Osteocyte (in vitro differentiated cells): ENCODE results near the gene NEUROG1. TPM values are rescaled to one million over a fixed set of nuclear protein-coding genes. Genes with fewer than 3 reads are reported as not detected.

Experiments
- DNase-seq: peaks from one replicate; pipeline ENCODE4 v3.0.0; 2021; ENCODE audit warnings: mixed read lengths; ENCODE audit not compliant: unreplicated experiment; ENCODE audit errors: extremely low spot score
- H3K27ac Mint-ChIP-seq: one replicate; pipeline ENCODE4 v1.8.0; 2021; ENCODE audit warnings: mild to moderate bottlenecking, mixed read lengths; ENCODE audit not compliant: unreplicated experiment
- H3K27me3 Mint-ChIP-seq: one replicate; pipeline ENCODE4 v1.8.0; 2021; ENCODE audit warnings: mixed read lengths; ENCODE audit not compliant: unreplicated experiment
- H3K36me3 Mint-ChIP-seq: one replicate; pipeline ENCODE4 v1.8.0; 2021; ENCODE audit warnings: mixed read lengths; ENCODE audit not compliant: unreplicated experiment
- H3K4me1 Mint-ChIP-seq: one replicate; pipeline ENCODE4 v1.8.0; 2021; ENCODE audit warnings: mixed read lengths; ENCODE audit not compliant: unreplicated experiment
- H3K4me3 Mint-ChIP-seq: one replicate; pipeline ENCODE4 v1.8.0; 2021; ENCODE audit warnings: mild to moderate bottlenecking, moderate library complexity, mixed read lengths; ENCODE audit not compliant: unreplicated experiment
- H3K9me3 Mint-ChIP-seq: one replicate; pipeline ENCODE4 v1.8.0; 2021; ENCODE audit warnings: mixed read lengths; ENCODE audit not compliant: unreplicated experiment
- CTCF ChIP-seq: fragments of 200-600 bp; sonication (generic); IDR thresholded peaks from 2 replicates; pipeline ENCODE4 v1.5.0; 2021; ENCODE audit warnings: antibody characterized with exemption, mild to moderate bottlenecking, moderate library complexity
- total RNA-seq: library from RNA; stranded (reverse); gene quantifications from 2 replicates; pipeline ENCODE4 v1.2.1, GENCODE V29; 2021

NEUROG1 gene
- total RNA-seq, 1 donor from 2014 or later: not detected

DNA sequence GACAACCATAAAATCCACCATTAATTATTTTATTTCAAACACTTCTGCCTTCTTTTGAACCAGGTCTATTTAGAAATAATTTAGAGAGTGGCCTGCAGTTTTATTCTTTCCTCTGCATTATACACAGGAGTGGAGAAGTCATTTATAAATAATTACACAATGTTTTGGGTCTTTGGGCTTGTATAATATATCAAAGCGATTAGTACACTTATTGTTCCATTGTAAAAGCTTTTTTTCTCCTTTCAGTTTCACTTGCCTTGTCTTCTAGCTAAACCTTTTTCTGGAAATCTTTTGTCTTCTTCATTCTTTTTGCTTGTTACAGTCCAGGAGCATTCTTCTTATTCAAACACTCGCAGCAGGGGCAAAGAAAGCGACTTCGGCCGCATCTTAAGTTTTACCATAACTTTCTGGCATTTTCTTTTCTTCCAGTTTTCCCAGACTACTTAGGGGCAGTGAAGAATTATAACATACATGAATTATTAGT is 7.3 kb upstream of the NEUROG1 start:
- Mint-ChIP-seq H3K36me3 (no peaks in the 10 kb centered on the region), H3K4me1 (peaks cover 20% of the 10 kb centered on the region), H3K27me3 (peaks cover 95% of the 10 kb centered on the region), H3K9me3 (peaks cover under 1% of the 10 kb centered on the region), H3K4me3 (peak overlapping the region; percentile 52), H3K27ac (no peak overlapping the region)
- DNase-seq: no peak
- no peak for TF ChIP-seq CTCF

- Mint-ChIP-seq H3K9me3 (peaks cover 4% of the 10 kb centered on the region), H3K27ac (no peak overlapping the region), H3K4me3 (no peak overlapping the region), H3K4me1 (peaks cover 20% of the 10 kb centered on the region), H3K36me3 (no peaks in the 10 kb centered on the region), H3K27me3 (peaks cover 95% of the 10 kb centered on the region)
- DNase-seq: no peak
- TF ChIP-seq CTCF: no peak
These were observed 6.2 kb upstream of the NEUROG1 start for GRCh38 chr5:135541807-135542502.

DNA sequence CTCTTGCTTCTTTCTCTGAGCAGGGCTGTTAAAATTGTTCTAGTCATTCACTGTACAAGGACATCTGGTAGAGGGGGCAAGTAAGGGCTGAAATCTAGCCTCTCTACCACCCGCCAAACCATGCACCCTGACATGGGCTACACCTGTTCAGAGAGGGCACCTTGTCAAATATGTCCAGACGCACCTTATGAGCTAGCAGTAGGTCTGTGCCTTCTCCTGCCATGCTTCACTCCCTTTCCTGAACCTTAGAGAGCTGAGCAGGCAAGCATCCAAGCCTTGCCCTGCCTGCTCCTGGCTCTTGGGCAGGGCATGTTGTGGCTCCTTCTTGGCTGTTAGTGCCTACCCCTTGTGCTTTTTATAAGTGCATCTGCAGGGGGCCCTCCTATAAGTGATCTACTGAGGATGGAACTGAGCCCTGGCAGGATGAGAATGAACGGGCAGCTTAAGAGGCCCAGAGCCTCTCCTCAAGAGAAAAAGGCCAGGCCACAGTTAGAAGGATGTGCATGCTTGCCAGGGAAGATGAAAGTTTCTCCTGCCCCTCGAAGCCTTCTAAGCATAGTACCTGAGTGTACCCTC is 3.8 kb upstream of the NEUROG1 start:
- Mint-ChIP-seq H3K27me3 (peaks cover 90% of the 10 kb centered on the region), H3K4me3 (no peak overlapping the region), H3K4me1 (peaks cover 21% of the 10 kb centered on the region)

DNA sequence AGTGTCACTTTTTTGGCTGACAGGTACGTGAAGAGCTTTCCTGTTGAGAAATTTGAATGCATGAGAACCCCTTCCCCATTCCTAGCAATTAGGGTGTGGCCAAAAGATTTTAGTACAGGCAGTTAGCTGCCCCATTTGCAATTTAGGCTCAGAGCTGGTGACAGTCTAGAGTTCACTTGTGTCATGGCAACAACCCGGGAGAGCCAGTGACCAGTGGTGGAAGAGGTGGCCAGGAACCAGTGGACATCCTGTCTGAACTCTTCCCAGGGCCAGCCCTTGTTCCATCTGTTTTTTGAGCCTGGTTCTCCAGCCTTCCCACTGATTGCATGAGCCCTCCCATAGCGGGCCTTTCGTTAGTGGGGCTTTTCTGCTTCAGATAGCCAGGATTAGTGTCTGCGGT is 2.5 kb upstream of the NEUROG1 start:
- Mint-ChIP-seq H3K4me3 (no peak overlapping the region), H3K36me3 (no peaks in the 10 kb centered on the region), H3K27me3 (peaks cover 94% of the 10 kb centered on the region), H3K27ac (no peak overlapping the region), H3K9me3 (peaks cover 4% of the 10 kb centered on the region), H3K4me1 (peaks cover 14% of the 10 kb centered on the region)
- peak; percentile 46 for DNase-seq
- no peak for TF ChIP-seq CTCF

More for the DNA sequence above, 3.8 kb upstream of the NEUROG1 start:
- H3K27ac Mint-ChIP-seq: no peak overlapping the region
- peaks cover 4% of the 10 kb centered on the region for H3K9me3 Mint-ChIP-seq
- no peak for TF ChIP-seq CTCF
- H3K36me3 Mint-ChIP-seq: no peaks in the 10 kb centered on the region
- peak; percentile 53 for DNase-seq

GRCh38 chr5:135537745-135538144 is 2.0 kb upstream of the NEUROG1 start:
- TF ChIP-seq CTCF: no peak
- peaks cover 94% of the 10 kb centered on the region for H3K27me3 Mint-ChIP-seq

More at GRCh38 chr5:135537745-135538144, 2.0 kb upstream of the NEUROG1 start:
- DNase-seq: peak; percentile 34
- Mint-ChIP-seq H3K4me3 (no peak overlapping the region), H3K36me3 (no peaks in the 10 kb centered on the region), H3K27ac (no peak overlapping the region), H3K4me1 (peaks cover 8% of the 10 kb centered on the region), H3K9me3 (peaks cover 4% of the 10 kb centered on the region)
